GM18505 (cell line): ENCODE data around the gene LGI1.

ENCODE experiments used
- ATAC-seq: cut with Tn5 transposase; IDR thresholded peaks from one replicate; pipeline ENCODE4 v1.9.1; 2021; ENCODE audit not compliant: unreplicated experiment
- POLR2A ChIP-seq: IDR thresholded peaks from 4 replicates; pipeline ENCODE4 v1.6.1; 2011; ENCODE audit warnings: borderline replicate concordance; ENCODE audit not compliant: insufficient read depth, insufficient read length; ENCODE audit errors: extremely low read depth

Gene LGI1

DNA sequence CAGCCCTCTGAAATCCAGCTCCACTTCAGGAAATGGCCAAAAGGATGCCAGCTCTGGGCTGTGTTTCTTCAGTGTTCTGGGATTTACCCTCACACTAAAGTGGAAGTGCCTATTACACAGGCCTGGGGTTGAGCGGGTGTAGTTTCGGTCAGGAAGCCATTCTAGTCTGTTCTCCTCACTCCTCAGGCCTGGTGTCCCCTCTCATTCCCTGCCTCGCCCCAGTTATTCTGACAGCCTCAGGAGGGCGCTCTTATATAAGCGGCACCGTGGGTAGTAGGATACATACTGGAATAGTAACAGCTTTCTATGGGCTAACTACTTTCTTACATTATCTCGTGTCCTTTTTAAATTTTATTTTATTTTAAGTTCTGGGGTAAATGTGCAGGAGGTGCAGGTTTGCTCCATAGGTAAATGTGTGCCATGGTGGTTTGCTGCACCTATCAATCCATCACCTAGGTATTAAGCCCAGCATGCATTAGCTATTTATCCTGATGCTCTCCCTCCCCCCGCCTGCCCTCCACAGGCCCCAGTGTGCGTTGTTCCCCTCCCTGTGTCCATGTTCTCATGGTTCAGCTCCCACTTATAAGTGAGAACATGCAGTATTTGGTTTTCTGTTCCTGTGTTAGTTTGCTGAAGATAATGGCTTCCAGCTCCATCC lies 12.2 kb upstream of the LGI1 start:
- ATAC-seq = no peak
- no peak for TF ChIP-seq POLR2A

GRCh38 chr10:93746844-93747284 lies 10.9 kb upstream of the LGI1 start:
- TF ChIP-seq POLR2A = no peak
- ATAC-seq = no peak

- no peak for TF ChIP-seq POLR2A
- no peak for ATAC-seq
These were observed 8.4 kb upstream of the LGI1 start for GRCh38 chr10:93749218-93749799.

DNA sequence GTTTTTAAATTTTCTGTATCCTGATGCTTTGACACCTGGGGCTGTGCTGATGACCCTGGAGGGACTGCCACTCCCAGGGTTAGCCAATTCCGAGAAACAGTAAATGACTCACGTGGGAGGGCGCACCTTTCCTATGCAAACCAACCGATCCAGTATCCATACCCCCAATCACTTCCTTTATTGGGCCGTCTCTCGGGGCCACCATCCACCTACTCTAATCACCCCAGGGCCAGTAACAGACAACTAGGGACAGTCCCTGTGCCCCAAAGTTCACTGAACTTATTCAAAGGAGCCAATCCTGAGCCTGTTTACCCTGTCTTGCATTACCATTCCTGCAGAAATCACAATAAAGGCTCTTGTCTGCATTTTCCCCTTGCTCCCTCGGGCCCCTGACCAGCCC lies 6.6 kb upstream of the LGI1 start:
- no peak for ATAC-seq
- TF ChIP-seq POLR2A = no peak

DNA sequence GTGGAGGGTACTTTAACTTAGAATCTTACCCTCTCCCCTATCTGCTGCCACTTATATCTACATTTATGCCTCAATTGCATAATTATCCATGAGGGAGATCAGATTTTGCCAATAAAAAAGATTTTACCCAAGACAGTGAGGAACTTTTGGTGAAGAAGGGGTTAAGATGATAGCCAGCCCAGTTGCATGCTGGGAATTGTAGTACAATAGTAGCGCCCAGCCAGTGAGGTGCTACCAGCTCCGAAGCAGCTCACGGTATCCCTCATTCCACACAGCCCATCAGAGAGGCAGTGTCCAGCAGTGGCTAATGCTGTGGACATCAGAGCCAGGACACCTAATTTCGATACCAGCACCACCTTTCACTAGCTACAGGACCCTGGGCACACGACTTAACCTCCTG lies 5.9 kb upstream of the LGI1 start:
- no peak for ATAC-seq
- no peak for TF ChIP-seq POLR2A

DNA sequence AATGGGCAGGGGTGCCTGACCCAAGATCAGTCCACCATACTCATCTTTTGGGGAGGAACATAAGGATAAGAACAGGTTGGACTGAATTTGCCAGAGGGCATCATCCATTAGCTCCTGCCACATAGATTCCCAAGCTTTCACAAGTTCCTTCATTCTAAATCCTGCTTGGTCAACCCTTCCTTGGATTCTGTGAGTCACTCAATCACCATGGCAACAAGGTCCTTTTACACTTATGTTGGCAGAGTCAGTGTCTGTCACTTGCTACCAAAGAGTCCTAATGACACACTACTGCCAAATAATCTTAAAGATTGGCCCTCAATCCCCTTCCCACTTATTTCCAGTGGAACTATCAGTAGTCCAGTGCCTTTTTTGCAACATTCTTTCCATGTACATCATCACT lies 5.0 kb upstream of the LGI1 start:
- ATAC-seq = no peak
- TF ChIP-seq POLR2A = no peak

DNA sequence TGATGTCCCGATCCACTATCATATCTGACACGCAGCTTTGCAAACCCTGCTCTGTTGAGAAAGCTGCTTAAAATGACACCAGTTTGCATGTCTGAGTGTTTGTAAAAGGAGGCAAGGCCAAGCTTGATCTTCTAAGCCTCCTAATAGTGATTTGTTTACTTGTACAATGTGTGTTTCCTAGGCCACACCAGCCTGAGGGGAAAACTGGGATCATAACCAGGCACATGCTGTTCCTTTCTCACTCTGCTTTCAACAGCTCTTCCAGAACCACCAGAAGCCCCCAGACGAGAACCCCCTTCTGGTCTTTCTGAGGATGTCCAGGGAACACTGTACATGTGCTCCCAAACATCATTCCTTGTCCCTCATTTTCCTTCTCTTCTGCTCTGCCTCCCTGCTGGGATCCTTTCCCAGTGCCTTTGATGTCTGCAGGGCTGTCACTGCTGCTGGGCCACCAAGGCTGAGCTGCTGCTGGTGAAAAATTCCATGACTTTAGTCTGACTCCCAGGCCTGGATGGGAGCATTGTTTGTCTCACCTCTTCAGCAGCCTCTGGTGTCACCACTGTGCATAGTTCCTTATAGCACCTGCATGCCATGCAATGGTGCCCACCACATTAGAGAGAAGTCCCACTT lies 4.0 kb upstream of the LGI1 start:
- ATAC-seq = no peak
- TF ChIP-seq POLR2A = no peak

DNA sequence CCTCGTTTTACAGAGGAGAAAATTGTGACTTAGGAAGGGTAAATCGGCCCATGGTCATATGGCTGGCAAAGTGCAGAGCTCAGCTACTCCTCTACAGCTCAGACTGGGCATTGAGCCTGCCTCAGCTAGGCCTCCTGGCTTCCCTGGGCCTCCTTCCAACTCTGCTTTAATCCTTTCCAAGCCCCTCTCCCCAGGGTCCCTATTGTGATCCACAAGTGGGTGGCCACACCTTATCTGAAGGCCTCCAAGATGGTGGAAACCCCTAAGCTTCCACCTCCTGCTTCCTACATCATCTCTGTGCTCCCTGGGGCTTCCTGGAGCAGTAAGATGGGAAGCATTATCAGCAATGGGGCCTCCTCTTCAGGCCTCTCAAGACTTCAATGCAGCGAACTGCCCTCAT lies 3.0 kb upstream of the LGI1 start:
- ATAC-seq = no peak
- TF ChIP-seq POLR2A = no peak

- no peak for ATAC-seq
- no peak for TF ChIP-seq POLR2A
These were observed 2.2 kb upstream of the LGI1 start for GRCh38 chr10:93755443-93756116.

GRCh38 chr10:93756118-93756517 lies 1.6 kb upstream of the LGI1 start:
- TF ChIP-seq POLR2A = no peak
- ATAC-seq = no peak

GRCh38 chr10:93757136-93757535 lies 600 bp upstream of the LGI1 start:
- ATAC-seq = no peak
- TF ChIP-seq POLR2A = no peak

- no peak for ATAC-seq
- no peak for TF ChIP-seq POLR2A
These were observed 761 bp downstream of the LGI1 start for GRCh38 chr10:93758508-93758885.

- no peak for ATAC-seq
These were observed 1.2 kb downstream of the LGI1 start for GRCh38 chr10:93758891-93759410.

More at GRCh38 chr10:93758891-93759410, 1.2 kb downstream of the LGI1 start:
- no peak for TF ChIP-seq POLR2A
